HG03196 (cell line): Measurements from ENCODE around the gene ZFYVE1.
"Not testable (repeated sequence)": the region's sequence is repeated elsewhere in the genome, so short reads cannot be mapped to it uniquely, and the experiment has no call there.

ENCODE experiments used
- ATAC-seq: cut with Tn5 transposase; IDR thresholded peaks from one replicate; pipeline ENCODE4 v1.9.1; 2021; ENCODE audit not compliant: unreplicated experiment

Gene ZFYVE1

GRCh38 chr14:73026845-73027542 lies at the start of gene ZFYVE1:
Gene ZFYVE1, minus strand, starts transcription at chr14:73027106. Its CDS starts 2,598 bp downstream, at chr14:73024508.
- ATAC-seq = peak; percentile 96

GRCh38 chr14:73069585-73069984 lies 42.7 kb upstream of the ZFYVE1 start:
- no peak for ATAC-seq

GRCh38 chr14:73058922-73059673 lies 32.2 kb upstream of the ZFYVE1 start:
- peak; percentile 10 for ATAC-seq

GRCh38 chr14:73058224-73058921 lies 31.5 kb upstream of the ZFYVE1 start, which contains the start of gene RBM25:
Gene RBM25, plus strand, starts transcription at chr14:73058534. Its CDS starts 13,108 bp downstream, at chr14:73071642.
- ATAC-seq = peak; percentile 97

GRCh38 chr14:73057944-73058223 lies 31.0 kb upstream of the ZFYVE1 start:
- ATAC-seq = no peak

- ATAC-seq = no peak
Measured at GRCh38 chr14:73055251-73055650, 28.3 kb upstream of the ZFYVE1 start.

GRCh38 chr14:73049428-73049827 lies 22.5 kb upstream of the ZFYVE1 start:
- no peak for ATAC-seq

- no peak for ATAC-seq
Measured at GRCh38 chr14:73047808-73048207, 20.9 kb upstream of the ZFYVE1 start.

GRCh38 chr14:73036706-73037450 lies 10.0 kb upstream of the ZFYVE1 start:
- ATAC-seq = not testable (repeated sequence)

- ATAC-seq = no peak
Measured at GRCh38 chr14:73027984-73028383, 1.1 kb upstream of the ZFYVE1 start.

GRCh38 chr14:73027546-73027945 lies 640 bp upstream of the ZFYVE1 start:
- ATAC-seq = no peak

- no peak for ATAC-seq
Measured at GRCh38 chr14:73026243-73026844, 562 bp downstream of the ZFYVE1 start.

- ATAC-seq = no peak
Measured at GRCh38 chr14:73025544-73025943, 1.4 kb downstream of the ZFYVE1 start.

- ATAC-seq = no peak
Measured at GRCh38 chr14:73022051-73022450, 4.9 kb downstream of the ZFYVE1 start.

- ATAC-seq = not testable (repeated sequence)
Measured at GRCh38 chr14:73016011-73016410, 10.9 kb downstream of the ZFYVE1 start.

GRCh38 chr14:73015552-73015951 lies 11.4 kb downstream of the ZFYVE1 start:
- ATAC-seq = not testable (repeated sequence)

- ATAC-seq = peak; percentile 85
Measured at GRCh38 chr14:73014105-73014504, 12.8 kb downstream of the ZFYVE1 start.

- not testable (repeated sequence) for ATAC-seq
Measured at GRCh38 chr14:73011189-73011588, 15.7 kb downstream of the ZFYVE1 start.

GRCh38 chr14:73008501-73008900 lies 18.4 kb downstream of the ZFYVE1 start:
- ATAC-seq = no peak

GRCh38 chr14:73007835-73008234 lies 19.1 kb downstream of the ZFYVE1 start:
- ATAC-seq = no peak

- not testable (repeated sequence) for ATAC-seq
Measured at GRCh38 chr14:73004641-73005040, 22.3 kb downstream of the ZFYVE1 start.
